ENCODE data around the gene PILRA. TPM values are rescaled to one million over a fixed set of nuclear protein-coding genes. Genes with fewer than 3 reads are reported as not detected.
"Not testable (repeated sequence)": the region's sequence is repeated elsewhere in the genome, so short reads cannot be mapped to it uniquely, and the experiment has no call there.

PILRA gene
- total RNA-seq, 1 donor from 2014 or later, result 12.2 TPM

GRCh38 chr7:100357131-100357561 lies 16.1 kb upstream of the PILRA start:
- intact Hi-C loops (cut with micrococcal nuclease), result loop anchor here (1.0 kb wide), 1 partner anchor 17 kb away; no protein-coding TSS in a partner anchor

GRCh38 chr7:100358027-100358856 lies 15.0 kb upstream of the PILRA start, which contains the start of gene PILRB:
PILRB (plus strand) TSS chr7:100358117; CDS start chr7:100358303, 186 bp downstream.
- intact Hi-C loops (cut with micrococcal nuclease), result no loop called here

DNA sequence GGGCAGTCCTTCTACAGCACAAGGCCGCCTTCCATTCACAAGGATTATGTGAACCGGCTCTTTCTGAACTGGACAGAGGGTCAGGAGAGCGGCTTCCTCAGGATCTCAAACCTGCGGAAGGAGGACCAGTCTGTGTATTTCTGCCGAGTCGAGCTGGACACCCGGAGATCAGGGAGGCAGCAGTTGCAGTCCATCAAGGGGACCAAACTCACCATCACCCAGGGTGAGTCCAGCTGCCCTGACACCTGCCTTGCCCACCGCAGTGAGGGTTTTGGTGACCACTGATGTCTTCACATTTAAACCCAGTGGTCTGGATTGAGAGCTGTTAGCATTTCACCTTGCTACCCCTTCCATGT lies 14.5 kb upstream of the PILRA start:
- intact Hi-C loops (cut with micrococcal nuclease), result no loop called here

DNA sequence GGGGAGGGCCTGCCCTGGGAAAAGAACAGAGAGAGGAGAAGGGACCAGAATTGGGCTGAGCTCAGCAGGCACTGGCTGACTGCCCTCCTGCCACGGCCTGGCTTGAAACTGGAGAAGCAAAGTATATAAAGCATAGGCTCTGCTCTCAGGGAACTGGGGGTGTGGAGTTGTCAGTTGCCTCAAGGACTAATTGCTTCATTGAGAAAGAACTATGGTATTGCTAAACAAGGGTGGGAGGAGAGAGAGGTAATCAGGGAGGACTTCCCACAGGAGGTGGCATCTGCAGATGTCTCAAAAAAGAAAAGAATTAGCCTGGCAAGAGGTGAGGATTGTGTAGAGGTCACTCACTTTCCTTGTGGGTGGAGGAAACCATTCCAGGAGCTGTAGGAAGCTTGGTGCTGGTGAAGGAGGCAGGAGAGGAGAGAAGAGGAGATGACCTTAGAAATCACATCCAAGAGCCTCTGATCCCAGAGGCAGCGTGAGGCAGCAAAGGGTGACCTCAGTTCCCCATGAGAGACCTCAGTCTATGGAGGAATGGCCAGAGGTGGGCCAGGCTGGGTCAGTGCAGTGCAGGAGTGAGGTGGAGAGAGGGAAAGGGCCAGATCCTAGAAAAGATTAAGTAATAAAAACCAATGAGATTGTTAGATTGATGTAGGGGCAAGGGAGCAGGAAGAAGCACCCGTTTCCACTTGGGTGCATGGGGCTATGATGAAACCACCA lies 13.0 kb upstream of the PILRA start:
- intact Hi-C loops (cut with micrococcal nuclease), result no loop called here

DNA sequence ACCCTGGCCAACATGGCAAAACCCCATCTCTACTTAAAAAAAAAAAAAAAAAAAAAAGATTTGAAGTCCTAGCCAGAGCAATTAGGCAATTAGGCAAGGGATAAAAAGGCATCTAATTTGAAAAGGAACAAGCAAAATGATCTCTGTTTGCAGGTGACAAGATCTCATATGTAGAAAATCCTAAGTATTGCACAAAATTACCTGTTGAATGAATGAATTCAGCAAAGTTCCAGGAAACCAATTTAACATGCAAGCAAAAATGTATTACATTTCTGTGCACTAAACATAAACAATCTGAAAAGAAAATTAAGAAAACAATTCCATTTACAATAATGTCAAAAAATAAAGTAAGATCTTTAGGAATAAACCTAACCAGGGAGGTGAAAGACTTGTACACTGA lies 10.2 kb upstream of the PILRA start:
- intact Hi-C loops (cut with micrococcal nuclease), result no loop called here

DNA sequence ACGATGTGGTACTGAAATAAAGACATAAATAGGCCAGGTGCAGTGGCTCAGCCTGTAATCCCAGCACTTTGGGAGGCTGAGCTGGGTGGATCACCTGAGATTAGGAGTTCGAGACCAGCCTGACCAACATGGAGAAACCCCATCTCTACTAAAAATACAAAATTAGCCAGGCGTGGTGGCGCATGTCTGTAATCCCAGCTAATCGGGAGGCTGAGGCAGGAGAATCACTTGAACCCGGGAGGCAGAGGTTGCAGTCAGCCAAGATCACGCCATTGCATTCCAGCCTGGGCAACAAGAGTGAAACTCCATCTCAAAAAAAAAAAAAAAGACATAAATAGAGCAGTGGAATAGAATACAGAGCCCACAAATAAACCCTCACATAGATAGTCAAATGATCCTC lies 9.5 kb upstream of the PILRA start:
- intact Hi-C loops (cut with micrococcal nuclease), result not testable (repeated sequence)

DNA sequence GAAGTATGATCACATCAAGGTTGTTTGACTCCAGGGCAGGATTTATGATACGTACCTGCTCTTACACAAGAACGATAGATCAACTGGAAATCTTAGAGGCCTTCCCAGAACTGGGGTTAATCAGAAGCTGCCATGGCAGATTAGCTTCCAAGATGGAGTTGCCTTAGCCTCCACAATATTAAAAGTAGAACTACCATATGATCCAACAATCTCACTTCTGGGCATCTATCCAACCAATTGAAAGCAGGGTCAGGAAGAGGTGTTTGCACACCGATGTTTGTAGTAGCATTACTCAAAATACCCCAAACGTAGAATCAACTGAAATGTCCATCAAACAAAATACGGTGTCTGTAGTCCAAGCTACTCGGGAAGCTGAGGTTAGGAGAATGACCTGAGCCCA lies 8.8 kb upstream of the PILRA start:
- intact Hi-C loops (cut with micrococcal nuclease), result no loop called here

DNA sequence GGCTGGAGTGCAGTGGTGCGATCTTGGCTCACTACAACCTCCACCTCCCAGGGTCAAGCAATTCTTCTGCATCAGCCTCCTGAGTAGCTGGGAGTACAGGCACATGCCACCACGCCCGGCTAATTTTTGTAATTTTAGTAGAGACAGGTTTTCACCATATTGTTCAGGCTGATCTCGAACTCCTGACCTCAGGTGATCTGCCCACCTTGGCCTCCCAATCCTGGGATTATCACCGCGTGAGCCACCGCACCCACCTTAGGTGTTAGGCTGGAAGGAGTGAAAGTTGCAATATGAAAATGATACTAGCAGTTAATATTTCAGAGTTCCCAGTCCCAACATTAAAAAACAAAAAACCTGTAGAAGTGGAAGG lies 7.3 kb upstream of the PILRA start:
- intact Hi-C loops (cut with micrococcal nuclease), result not testable (repeated sequence)

- intact Hi-C loops (cut with micrococcal nuclease), result no loop called here
Measured at GRCh38 chr7:100366411-100367250, 6.7 kb upstream of the PILRA start.

DNA sequence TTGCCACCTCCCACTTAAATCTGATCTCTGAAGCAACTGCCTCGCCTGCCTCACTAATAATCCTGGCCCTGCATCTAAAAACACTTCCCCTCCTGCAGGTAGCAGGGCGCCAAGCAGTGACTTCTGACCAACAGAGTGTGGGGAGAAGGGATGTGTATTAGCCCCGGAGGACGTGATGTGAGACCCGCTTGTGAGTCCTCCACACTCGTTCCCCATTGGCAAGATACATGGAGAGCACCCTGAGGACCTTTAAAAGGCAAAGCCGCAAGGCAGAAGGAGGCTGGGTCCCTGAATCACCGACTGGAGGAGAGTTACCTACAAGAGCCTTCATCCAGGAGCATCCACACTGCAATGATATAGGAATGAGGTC lies 6.1 kb upstream of the PILRA start:
- intact Hi-C loops (cut with micrococcal nuclease), result no loop called here

DNA sequence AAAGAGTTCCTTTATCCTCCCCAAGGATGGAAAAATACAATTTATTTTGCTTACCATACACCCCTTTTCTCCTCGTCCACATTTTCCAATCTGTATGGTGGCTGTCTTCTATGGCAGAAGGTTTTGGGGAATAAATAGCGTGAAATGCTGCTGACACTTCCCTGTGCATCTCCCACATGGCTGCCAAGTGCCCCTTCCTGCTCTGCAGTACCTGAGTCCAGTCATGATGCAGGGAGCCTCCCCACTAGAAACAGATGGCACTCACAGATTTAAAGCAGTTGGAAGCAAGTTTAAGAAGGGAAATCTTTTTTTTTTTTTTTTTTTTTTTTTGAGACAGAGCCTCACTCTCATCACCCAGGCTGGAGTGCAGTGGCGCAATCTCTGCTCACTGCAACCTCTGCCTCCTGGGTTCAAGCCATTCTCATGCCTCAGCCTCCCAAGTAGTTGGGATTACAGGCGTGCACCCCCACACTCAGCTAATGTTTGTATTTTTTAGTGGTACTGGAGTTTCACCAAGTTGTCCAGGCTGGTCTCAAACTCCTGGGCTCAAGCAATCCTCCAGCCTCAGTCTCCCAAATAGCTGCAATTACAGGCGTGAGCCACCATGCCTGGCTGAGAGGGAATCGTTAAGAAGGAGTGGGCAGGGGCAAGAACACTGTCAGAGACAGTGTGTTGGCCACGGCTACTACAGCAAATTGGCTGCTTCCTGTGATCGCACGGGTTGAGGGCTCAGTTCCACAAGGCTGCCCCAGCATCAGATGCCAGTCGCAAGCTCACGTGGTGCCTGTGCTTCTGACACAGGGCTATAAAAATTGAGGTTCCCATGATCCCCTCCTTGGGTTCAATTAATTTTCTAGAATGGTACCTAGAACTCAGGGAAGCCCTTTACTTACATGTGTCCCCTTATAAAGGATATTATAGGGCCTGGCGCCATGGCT lies 5.3 kb upstream of the PILRA start:
- intact Hi-C loops (cut with micrococcal nuclease), result no loop called here

DNA sequence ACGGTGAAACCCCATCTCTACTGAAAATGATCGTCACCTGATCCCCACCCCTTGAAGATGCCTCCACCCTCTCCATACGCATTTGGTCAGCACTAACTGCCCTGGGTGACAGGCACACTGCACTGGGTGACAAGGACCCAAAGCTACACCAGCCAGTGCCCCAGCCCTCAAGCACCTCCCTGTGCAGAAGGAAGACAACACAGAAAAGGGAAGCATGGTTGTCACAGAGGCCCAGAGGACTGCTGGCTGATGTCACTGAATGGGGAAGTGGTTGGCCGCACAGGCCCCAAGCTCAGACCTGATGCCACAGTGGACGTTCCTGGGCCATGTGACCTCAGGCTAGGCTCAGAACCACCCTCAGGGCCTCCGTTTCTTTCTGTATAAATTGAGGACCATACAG lies 4.2 kb upstream of the PILRA start:
- intact Hi-C loops (cut with micrococcal nuclease), result no loop called here

- intact Hi-C loops (cut with micrococcal nuclease), result no loop called here
Measured at GRCh38 chr7:100370303-100370702, 3.0 kb upstream of the PILRA start.

DNA sequence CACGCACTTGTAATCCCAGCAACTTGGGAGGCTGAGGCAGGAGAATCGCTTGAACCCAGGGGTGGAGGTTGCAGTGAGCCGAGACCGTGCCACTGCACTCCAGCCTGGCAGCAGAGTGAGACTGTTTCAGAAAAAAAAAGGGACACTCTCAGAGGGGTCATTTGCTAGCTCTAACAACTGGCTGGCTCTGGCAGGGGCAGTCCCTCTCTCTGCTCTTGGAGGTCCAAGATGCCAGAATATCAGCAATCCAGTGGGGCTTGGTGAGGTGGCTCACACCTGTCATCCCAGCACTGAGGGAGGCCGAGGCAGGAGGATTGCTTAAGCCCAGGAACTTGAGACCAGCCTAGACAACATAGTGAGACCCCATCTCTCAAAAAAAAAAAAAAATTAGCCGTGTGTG lies 2.5 kb upstream of the PILRA start:
- intact Hi-C loops (cut with micrococcal nuclease), result no loop called here

GRCh38 chr7:100371561-100372171 lies 1.6 kb upstream of the PILRA start:
- intact Hi-C loops (cut with micrococcal nuclease), result no loop called here

GRCh38 chr7:100372256-100372655 lies 1.0 kb upstream of the PILRA start:
- intact Hi-C loops (cut with micrococcal nuclease), result no loop called here

DNA sequence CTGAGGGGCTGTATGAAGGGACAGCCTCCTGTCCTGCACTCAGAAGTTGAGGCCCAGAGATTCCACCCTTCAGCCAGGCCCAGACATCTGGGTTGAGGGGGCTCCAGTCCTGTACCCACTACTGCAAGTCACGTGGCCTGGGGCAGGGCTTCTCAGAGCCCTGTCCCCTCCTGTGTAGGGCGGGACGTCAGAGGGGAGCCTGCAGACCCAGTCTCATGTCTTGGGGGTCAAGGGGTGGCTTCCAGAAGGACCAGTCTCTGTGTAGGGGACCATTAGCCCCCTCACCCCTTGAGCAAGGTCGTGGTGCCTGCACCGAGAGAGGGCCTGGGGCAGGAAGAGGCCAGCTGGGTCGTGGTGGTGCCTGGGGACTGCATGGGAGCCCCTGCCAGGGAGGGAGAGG lies 593 bp upstream of the PILRA start:
- intact Hi-C loops (cut with micrococcal nuclease), result no loop called here

DNA sequence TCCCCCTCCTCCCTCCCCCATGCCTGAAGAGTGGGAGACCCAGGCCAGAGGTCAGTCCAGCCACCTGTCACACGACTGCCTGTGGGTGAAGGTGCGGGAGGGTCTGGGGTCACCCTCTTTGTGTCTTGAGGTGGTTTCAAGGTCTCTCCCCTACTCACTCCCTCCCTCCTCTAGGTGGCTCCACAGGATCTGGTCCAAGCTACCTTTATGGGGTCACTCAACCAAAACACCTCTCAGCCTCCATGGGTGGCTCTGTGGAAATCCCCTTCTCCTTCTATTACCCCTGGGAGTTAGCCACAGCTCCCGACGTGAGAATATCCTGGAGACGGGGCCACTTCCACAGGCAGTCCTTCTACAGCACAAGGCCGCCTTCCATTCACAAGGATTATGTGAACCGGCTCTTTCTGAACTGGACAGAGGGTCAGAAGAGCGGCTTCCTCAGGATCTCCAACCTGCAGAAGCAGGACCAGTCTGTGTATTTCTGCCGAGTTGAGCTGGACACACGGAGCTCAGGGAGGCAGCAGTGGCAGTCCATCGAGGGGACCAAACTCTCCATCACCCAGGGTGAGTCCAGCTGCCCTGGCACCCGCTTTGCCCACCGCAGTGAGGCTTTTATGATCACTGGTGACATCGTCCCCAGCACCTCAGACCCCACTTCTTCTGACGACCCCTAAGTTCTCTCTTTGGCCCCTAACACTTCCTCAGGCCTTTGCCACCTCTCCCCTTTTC lies 747 bp downstream of the PILRA start:
- intact Hi-C loops (cut with micrococcal nuclease), result loop anchor here (1.0 kb wide), 1 partner anchor 17 kb away; no protein-coding TSS in a partner anchor

DNA sequence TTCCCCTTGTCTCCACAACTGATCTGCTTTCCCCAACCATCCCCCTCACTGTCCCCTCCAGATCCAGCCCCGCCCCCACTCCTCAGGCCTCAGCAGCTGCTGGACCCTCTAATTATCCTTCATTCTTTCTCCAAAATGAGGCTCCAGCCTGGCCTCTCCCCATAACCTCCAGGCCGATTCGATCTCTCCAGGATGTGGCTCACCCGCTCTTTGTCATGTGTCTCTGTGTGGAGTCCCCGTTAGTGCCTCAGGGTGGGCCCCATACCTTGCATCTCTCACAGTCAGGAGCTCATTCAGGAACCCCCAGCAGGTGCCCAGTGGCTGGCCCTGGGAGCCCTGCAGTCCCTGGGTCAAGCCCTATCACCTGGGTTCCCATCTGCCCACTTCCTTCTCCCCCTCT lies 1.3 kb downstream of the PILRA start:
- intact Hi-C loops (cut with micrococcal nuclease), result loop anchor here (1.0 kb wide), 1 partner anchor 17 kb away; no protein-coding TSS in a partner anchor

GRCh38 chr7:100376066-100376465 lies 2.8 kb downstream of the PILRA start:
- intact Hi-C loops (cut with micrococcal nuclease), result no loop called here

Measured in T-helper 2 cell treated with Interferon-gamma antibody and Interleukin-4, amounts not matched to agents 100 ng/mL and 5 ng/mL, for 36 hours (primary cell).